IPS DF 4.7 (cell line): Measurements from ENCODE around the gene NPHS1.

ENCODE experiments used
- DNase-seq: peaks from one replicate; pipeline ENCODE4 v3.0.0-alpha.2; 2013; ENCODE audit warnings: low spot score; ENCODE audit errors: extremely low read depth

Gene NPHS1

GRCh38 chr19:35789195-35789977 is 62.9 kb downstream of the NPHS1 start:
- DNase-seq, result no peak

DNA sequence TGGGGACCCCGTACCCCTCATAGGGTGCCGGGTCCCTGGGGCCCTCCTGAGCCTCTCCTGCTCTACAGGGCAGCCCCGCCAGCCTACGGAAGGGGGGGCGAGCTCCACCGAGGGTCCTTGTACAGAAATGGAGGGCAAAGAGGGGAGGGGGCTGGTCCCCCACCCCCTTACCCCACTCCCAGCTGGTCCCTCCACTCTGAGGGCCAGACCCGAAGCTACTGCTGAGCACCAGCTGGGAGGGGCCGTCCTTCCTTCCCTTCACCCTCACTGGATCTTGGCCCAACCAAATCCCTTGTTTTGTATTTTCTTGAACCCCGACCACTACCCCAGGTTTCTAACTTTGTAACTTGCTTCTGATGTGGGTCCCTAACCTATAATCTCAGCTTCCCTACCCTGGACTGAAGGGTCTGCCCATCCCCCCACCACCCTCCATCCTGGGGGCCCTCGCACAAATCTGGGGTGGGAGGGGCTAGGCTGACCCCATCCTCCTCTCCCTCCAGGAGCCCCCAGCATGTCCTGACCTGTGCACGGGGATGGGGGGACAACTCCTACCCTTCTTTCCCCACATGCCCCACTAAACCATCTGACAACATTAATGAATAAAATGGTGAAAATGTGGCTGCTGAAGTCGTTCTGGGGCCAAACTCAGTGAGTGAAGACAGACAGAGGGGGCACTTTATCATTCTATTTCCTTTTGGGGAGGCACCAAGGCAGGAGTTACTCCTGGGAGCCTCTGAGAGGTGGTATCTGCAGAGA is 63.9 kb downstream of the NPHS1 start:
- no peak for DNase-seq

DNA sequence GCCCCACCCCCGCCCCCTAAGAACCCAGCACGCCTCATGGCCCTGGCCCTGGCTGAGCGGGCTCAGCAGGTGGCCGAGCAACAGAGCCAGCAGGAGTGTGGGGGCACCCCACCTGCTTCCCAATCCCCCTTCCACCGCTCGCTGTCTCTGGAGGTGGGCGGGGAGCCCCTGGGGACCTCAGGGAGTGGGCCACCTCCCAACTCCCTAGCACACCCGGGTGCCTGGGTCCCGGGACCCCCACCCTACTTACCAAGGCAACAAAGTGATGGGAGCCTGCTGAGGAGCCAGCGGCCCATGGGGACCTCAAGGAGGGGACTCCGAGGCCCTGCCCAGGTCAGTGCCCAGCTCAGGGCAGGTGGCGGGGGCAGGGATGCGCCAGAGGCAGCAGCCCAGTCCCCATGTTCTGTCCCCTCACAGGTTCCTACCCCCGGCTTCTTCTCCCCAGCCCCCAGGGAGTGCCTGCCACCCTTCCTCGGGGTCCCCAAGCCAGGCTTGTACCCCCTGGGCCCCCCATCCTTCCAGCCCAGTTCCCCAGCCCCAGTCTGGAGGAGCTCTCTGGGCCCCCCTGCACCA is 65.0 kb downstream of the NPHS1 start:
- no peak for DNase-seq

GRCh38 chr19:35786299-35787160 is 65.8 kb downstream of the NPHS1 start:
- DNase-seq, result no peak

GRCh38 chr19:35785339-35785627 is 67.0 kb downstream of the NPHS1 start:
- no peak for DNase-seq

GRCh38 chr19:35784503-35785338 is 67.6 kb downstream of the NPHS1 start:
- no peak for DNase-seq

GRCh38 chr19:35783469-35784434 is 68.6 kb downstream of the NPHS1 start:
- DNase-seq, result no peak

GRCh38 chr19:35782589-35782988 is 69.7 kb downstream of the NPHS1 start:
- DNase-seq, result no peak

- DNase-seq, result no peak
Measured at GRCh38 chr19:35781650-35782049, 70.7 kb downstream of the NPHS1 start.

DNA sequence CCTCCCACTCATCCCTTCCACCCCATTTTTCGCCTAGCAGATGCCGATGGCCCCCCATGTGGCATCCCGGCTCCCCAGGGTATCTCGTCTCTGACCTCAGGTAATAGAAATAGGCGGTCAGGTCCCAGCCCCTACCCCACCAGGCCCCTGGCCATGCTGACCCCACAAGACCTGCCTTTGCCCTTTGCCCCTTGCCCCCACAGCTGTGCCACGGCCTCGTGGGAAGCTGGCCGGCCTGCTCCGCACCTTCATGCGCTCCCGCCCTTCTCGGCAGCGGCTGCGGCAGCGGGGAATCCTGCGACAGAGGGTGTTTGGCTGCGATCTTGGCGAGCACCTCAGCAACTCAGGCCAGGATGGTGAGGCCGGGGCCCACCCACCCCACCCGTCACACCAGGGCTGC is 71.6 kb downstream of the NPHS1 start:
- DNase-seq, result no peak

GRCh38 chr19:35780058-35780457 is 72.2 kb downstream of the NPHS1 start:
- no peak for DNase-seq

DNA sequence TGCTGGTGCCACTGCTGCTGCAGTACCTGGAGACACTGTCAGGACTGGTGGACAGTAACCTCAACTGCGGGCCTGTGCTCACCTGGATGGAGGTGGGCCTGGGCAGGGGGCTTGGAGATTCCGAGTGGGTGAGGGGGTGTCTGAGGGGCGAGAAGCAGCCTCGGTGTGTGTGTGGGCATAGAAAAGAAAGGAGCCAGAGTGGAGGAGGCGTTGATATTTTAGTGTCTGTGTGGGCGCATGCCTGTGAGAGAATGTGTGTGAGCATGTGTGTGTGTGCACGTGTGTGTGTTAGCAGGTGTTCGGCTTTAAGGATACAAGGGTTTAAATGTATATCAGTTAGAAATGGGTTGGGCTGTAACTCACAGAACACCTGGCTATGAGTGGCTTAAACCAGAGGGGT is 73.3 kb downstream of the NPHS1 start:
- no peak for DNase-seq

- DNase-seq, result no peak
Measured at GRCh38 chr19:35777961-35778360, 74.3 kb downstream of the NPHS1 start.

GRCh38 chr19:35777086-35777841 is 75.0 kb downstream of the NPHS1 start:
- DNase-seq, result no peak

DNA sequence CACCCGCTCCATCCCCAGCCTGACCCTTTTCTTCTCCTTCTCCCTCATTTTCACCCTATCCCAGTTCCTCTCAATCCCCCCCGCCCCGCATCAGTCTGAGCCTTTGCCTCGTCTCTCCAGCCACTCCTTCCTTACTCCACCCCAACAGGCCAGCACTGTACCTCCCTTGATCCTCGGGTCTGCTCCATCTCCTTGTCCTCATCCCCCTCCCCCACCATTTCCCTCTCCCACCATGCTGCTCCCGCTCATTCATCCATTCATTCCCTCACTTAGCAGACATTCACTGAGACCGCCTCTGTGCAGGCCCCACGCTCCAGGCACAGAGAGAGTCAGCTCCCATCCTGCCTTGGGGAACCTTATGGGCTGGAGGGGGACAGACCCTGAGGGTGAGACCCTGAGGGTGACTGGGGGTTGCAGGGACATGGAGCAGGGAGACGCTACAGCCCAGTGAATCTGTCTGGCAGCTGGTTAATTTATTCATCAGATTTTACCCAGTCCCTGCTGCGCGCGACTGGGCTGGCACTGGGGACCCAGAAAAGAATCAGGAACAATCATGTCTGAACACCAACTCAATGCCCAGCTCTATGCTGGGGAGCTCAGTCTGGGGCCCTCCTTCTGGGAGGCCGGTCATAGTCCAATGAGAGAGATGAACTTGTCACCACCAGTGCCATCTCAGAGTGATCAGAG is 76.1 kb downstream of the NPHS1 start:
- DNase-seq, result no peak
